Tibial artery (tissue), 4 donors: Measurements from ENCODE around the gene FGFR2.

Experiments used
- DNase-seq, 2 donors: peaks; one replicate each; pipeline ENCODE4 v3.0.0-alpha.2; 2019
- H3K27ac ChIP-seq, 2 donors: fragments of 200-600 bp; sonication (generic) in 1 of 2; 1 replicate in 1 of 2; 2 replicates in 1 of 2; pipeline ENCODE4 v1.5.1; 2018 to 2019; ENCODE audit warnings: mild to moderate bottlenecking in 1 of 2
- H3K27me3 ChIP-seq, 2 donors: fragments of 200-600 bp; sonication (generic) in 1 of 2; one replicate each; pipeline versions ENCODE4 v1.5.1 to v1.6.0; 2016 to 2019
- H3K36me3 ChIP-seq, 3 donors: fragments of 200-600 bp; sonication (generic) in 2 of 3; one replicate each; pipeline ENCODE4 v1.5.1; 2016 to 2019; ENCODE audit warnings: mild to moderate bottlenecking in 2 of 3
- H3K4me1 ChIP-seq, 4 donors: fragments of 200-600 bp; sonication (generic) in 2 of 4; 1 replicate in 3 of 4; 2 replicates in 1 of 4; pipeline ENCODE4 v1.5.1; 2016 to 2019
- H3K4me3 ChIP-seq, 2 donors: fragments of 200-600 bp; sonication (generic) in 1 of 2; 1 replicate in 1 of 2; 2 replicates in 1 of 2; pipeline ENCODE4 v1.5.1; 2018 to 2019; ENCODE audit warnings: mild to moderate bottlenecking in 2 of 2
- H3K9me3 ChIP-seq, 3 donors: fragments of 200-600 bp; sonication (generic) in 1 of 3; one replicate each; pipeline ENCODE4 v1.5.1; 2016 to 2019
- CTCF ChIP-seq, 2 experiments: fragments of 200-600 bp in 1 of 2; fragments of 450-650 bp in 1 of 2; IDR thresholded peaks; one replicate each; pipeline ENCODE4 v1.5.1; 2017 to 2019; ENCODE audit warnings: antibody characterized with exemption in 2 of 2, mild to moderate bottlenecking in 1 of 2, moderate library complexity in 1 of 2
- intact Hi-C: fragments of 100-400 bp; cut with DNase I; formaldehyde crosslinking; loops from one replicate; pipeline ENCODE4 v1.15.0; 2023; ENCODE audit warnings: low total_unique reads

Gene FGFR2

GRCh38 chr10:121437596-121437995 lies 160.6 kb downstream of the FGFR2 start:
- Histone ChIP-seq H3K4me1 (peaks cover 0 to 31% (median 15%) of the 10 kb centered on the region in 4 donors), H3K36me3 (no peaks in the 10 kb centered on the region), H3K27me3 (no peaks in the 10 kb centered on the region), H3K9me3 (no peaks in the 10 kb centered on the region), H3K4me3 (no peak overlapping the region), H3K27ac (peak overlapping the region; percentile 26 to 41)
- TF ChIP-seq CTCF (IDR thresholded peaks at IDR 0.05), result no peak
- peak in 1 of 2 donors; percentile 77 for DNase-seq
- intact Hi-C loops, result no loop called here

DNA sequence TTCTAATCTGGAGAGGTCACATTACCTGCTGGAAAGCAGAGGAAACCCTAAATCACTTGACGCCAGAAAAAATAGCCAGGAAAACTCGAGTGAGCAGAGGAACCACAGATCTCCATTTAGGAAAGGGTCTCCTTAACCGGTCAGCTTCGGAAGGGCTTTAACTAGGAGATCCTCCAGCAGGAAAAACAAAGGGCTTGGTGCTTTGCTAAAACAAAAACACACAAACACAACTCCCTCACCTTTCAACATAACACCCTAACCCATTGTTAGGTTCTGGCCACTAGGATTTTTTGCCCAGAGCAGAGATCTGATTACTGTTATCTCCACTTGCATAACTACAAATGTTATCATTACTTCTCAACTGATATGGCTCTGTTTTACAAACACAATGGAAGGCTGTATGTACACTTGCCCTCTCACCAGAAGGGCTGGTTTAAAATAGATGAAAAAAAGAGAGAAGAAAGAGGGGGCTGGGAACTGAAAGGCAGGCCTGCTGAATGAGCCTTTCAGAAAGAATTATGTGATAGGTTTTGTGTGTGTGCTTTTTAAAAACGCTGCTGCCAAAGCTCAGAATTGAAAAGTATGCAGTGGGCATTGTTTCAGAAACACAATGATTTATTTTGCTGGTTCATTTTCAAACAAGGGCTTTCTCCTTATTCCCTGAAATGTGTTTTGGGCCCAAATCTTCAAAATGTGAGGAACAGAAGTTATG lies 161.5 kb downstream of the FGFR2 start:
- Histone ChIP-seq H3K27me3 (no peaks in the 10 kb centered on the region), H3K4me3 (no peak overlapping the region), H3K4me1 (peaks cover 0 to 25% (median 15%) of the 10 kb centered on the region in 4 donors), H3K36me3 (no peaks in the 10 kb centered on the region), H3K9me3 (no peaks in the 10 kb centered on the region), H3K27ac (peak overlapping the region; percentile 26 to 41)
- intact Hi-C loops, result no loop called here
- no peak for DNase-seq
- TF ChIP-seq CTCF (IDR thresholded peaks at IDR 0.05), result no peak

DNA sequence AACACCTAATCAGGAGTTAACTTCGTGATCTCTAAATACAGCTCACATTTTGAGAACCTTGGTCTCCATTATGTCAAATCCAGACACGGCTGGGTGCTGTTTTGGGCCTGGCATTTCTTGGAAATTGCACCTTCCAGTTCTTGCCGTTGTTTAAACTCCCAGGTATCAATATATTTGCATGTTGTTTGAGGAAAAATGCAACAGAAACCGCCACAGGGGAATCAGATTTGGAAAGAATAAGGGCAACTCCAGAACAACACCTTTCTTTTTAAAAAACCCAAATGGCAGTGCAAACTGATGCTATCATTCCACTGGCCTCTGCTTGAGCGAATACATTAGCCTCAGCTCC lies 162.0 kb downstream of the FGFR2 start:
- peaks cover 0 to 22% (median 15%) of the 10 kb centered on the region in 4 donors for H3K4me1 ChIP-seq
- H3K27ac ChIP-seq, result no peak overlapping the region
- no peaks in the 10 kb centered on the region for H3K36me3 ChIP-seq
- no peak for DNase-seq
- TF ChIP-seq CTCF (IDR thresholded peaks at IDR 0.05), result no peak
- no peaks in the 10 kb centered on the region for H3K27me3 ChIP-seq
- intact Hi-C loops, result no loop called here
- H3K4me3 ChIP-seq, result no peak overlapping the region
- H3K9me3 ChIP-seq, result no peaks in the 10 kb centered on the region

DNA sequence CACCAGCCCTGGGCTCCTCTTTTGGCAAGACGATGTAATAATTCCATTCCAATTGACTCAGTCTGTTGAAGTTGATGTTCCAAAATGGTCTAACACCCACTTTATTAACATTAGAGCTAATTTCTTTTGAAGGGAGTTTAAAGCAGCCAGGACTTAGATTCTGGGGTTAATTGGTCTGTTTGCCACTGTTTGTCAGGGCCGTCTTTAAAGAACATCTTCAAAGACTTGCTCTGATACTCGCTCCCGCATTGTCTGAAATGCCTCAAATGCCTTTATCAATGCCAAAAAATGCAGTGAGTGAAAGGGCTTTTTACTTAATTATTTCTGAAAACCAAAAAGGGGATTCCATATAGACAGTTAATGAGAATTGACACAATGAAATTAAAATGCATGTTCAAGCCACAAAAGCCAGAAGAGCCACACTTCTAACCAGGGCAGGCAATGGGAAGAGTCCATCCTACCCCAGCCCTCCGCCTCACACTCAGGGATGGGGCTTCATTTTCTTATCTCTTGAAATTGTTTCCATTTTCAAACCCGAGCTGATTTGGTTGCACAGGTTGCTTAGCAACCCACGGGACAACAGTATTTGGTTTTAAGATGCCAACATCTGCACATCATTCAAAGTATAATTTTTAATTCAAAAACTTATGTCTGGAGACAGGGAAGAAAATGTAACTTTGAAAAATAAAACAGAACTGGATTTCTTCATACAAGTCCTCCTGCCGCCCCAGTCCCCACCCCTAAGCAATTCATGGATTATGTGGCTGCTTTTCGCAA lies 163.0 kb downstream of the FGFR2 start:
- intact Hi-C loops, result no loop called here
- H3K4me1 ChIP-seq, result peaks cover 0 to 22% (median 15%) of the 10 kb centered on the region in 4 donors

DNA sequence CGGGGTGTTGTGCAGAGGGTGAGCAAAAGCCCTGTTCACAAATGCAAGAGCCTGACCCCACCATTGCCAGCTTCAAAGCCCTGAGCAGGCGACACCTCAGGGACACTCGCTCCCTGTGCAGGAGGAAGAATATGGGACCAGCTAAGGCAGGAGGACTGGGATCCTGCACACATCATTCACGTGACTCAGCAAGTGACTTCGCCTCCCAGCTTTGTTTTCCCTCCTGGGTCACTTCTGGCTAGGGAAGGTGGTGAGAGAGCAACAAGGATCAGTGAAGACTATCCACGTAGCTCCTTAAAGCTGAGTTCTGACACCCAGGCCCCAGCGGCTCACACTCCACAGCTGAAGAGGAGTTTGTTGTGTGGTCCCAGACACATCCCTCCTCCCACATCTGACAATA lies 164.3 kb downstream of the FGFR2 start:
- no peaks in the 10 kb centered on the region for H3K36me3 ChIP-seq
- H3K9me3 ChIP-seq, result no peaks in the 10 kb centered on the region
- no peak overlapping the region for H3K27ac ChIP-seq
- no peaks in the 10 kb centered on the region for H3K27me3 ChIP-seq
- TF ChIP-seq CTCF (IDR thresholded peaks at IDR 0.05), result no peak
- H3K4me3 ChIP-seq, result no peak overlapping the region
- H3K4me1 ChIP-seq, result peaks cover 0 to 22% (median 15%) of the 10 kb centered on the region in 4 donors
- DNase-seq, result no peak
- intact Hi-C loops, result no loop called here

More for the DNA sequence above, 163.0 kb downstream of the FGFR2 start:
- no peaks in the 10 kb centered on the region for H3K27me3 ChIP-seq
- no peaks in the 10 kb centered on the region for H3K36me3 ChIP-seq
- H3K4me3 ChIP-seq, result no peak overlapping the region
- TF ChIP-seq CTCF (IDR thresholded peaks at IDR 0.05), result no peak
- no peaks in the 10 kb centered on the region for H3K9me3 ChIP-seq
- no peak for DNase-seq
- no peak overlapping the region for H3K27ac ChIP-seq
